GM21360 (cell line): Measurements from ENCODE around the gene NDUFB3.
"Not testable (repeated sequence)": the region's sequence is repeated elsewhere in the genome, so short reads cannot be mapped to it uniquely, and the experiment has no call there.

Experiments
- ATAC-seq: cut with Tn5 transposase; IDR thresholded peaks from one replicate; pipeline ENCODE4 v1.9.1; 2021; ENCODE audit warnings: mild to moderate bottlenecking, moderate library complexity; ENCODE audit not compliant: unreplicated experiment

Gene NDUFB3

GRCh38 chr2:201084863-201085262 is 13.1 kb downstream of the NDUFB3 start:
- no peak for ATAC-seq

DNA sequence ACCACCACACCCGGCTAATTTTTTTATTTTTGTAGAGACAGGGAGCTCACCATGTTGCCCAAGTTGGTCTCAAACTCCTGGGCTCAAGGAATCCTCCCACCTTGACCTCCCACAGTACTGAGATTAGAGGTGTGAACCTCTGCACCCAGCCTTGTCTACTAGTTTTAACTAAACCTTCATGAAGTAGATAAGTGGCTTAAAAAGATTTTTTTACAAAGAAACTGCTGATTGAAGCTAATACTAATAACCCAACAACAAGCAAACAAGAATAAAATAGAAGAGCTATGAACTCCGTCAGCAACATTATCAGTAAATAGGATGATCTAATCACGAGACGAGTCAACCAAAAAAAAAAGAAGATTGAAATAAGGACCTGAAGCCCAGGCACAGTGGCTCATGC is 18.8 kb downstream of the NDUFB3 start:
- no peak for ATAC-seq

- no peak for ATAC-seq
These were observed 21.8 kb downstream of the NDUFB3 start for GRCh38 chr2:201093573-201093972.

- ATAC-seq = no peak
These were observed 28.7 kb downstream of the NDUFB3 start for GRCh38 chr2:201100497-201100896.

DNA sequence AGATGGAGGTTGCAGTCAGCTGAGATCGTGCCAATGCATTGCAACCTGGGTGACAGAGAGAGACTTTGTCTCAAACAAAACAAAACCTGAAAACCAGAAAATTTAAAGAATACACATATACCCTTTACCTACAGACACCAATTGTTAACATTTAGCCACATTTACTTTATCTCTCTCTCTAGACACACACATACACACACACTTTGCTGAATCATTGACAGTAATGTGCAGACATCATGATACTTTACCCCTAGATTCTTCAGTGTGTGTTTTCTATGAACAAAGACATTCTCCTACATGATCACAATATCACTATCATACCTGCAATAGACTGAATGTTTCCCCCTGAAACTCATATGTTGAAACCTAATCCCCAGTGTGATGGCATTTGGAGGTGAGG is 34.0 kb downstream of the NDUFB3 start:
- ATAC-seq = no peak

DNA sequence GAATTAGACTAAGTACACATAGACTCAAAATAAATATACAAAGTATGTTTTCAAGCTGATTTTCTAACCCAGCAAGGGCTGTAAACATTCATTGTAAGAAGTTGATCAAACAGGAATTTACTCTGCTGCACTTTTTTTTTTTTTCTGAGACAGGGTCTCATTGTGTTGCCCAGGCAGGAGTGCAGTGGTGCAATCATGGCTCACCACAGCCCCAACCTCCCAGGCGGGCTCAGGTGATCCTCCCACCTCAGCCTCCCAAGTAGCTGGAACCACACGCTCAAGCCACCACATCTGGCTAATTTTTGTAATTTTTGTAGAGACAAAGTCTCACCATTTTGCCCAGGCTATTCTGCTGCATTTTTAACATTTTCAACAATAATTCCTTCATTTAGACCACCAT is 35.8 kb downstream of the NDUFB3 start:
- ATAC-seq = no peak

DNA sequence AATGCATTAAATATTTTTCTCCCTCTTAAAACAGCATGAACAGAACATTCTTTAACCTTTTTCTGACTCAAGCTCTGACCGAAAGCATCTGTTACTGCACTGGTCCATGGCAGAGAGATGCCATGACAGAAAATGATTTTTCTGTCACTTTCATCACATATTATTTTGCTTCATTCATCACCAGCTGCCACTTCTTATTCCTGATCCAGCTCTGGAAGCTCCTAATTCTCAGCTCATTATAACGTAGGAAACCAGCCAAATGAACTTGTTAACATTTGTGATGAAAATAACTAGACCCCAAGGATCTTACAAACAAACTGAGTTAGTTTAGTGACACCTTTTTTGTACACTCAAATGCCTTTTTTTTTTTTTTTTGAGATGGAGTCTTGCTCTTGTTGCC is 36.5 kb downstream of the NDUFB3 start:
- no peak for ATAC-seq

DNA sequence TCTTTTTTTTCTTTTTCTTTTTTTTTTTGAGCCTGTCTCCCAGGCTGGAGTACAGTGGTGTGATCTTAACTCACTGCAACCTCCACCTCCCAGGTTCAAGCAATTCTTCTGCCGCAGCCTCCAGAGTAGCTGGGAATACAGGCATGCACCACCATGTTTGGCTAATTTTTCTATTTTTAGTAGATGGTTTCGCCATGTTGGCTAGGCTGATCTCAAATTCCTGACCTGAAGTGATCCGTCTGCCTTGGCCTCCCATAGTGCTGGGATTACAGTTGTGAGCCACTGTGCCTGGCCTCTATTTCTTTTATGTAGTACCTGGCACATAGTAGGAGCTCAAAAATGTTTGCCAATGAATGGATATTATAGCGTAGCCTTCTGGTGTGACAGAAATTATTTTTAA is 37.4 kb downstream of the NDUFB3 start:
- ATAC-seq = no peak

DNA sequence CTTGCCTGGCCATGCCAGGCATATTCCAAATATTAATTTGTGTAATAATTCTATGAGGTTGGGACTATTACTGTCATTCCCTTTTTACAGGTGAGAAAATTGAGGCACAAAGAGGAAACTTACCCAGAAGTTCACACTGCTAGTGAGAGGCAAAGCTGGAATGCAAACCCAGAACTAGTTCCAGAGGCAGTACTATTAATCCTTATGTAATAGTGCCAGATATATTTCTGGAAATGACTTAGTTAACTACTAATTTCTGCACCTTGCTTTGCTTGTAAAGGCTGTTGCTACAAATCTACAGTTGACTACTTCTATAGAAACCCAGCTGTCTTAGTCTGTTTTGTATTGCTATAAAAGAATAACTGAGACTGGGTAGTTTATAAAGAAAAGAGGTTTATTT is 38.8 kb downstream of the NDUFB3 start:
- ATAC-seq = no peak

GRCh38 chr2:201111096-201111495 is 39.3 kb downstream of the NDUFB3 start:
- no peak for ATAC-seq

DNA sequence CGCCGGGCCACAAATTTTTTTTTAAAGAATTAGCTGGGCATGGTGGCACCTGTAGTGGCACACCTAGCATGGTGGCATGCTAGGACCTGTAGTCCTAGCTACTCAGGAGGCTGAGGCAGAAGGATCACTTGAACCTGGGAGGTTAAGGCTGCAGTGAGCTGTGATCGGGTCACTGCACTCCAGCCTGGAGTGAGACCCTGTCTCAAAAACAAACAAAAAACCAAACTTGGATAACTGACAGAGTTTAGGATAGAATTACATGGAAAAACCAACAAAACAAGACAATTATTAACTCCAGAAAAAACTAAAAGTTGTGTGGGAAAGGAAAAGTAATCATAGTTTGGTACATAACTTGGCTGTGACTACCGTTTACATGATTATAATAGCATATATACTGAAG is 42.5 kb downstream of the NDUFB3 start:
- ATAC-seq = no peak

GRCh38 chr2:201114846-201115245 is 43.0 kb downstream of the NDUFB3 start:
- ATAC-seq = no peak

- ATAC-seq = peak; percentile 32
These were observed 44.5 kb downstream of the NDUFB3 start, which contains the start of gene CFLAR for GRCh38 chr2:201116115-201116958. TSS of gene CFLAR (plus strand) at chr2:201116164. CDS start at chr2:201129866, 13,702 bp downstream.

GRCh38 chr2:201116959-201117734 is 45.3 kb downstream of the NDUFB3 start:
- ATAC-seq = peak; percentile 24

DNA sequence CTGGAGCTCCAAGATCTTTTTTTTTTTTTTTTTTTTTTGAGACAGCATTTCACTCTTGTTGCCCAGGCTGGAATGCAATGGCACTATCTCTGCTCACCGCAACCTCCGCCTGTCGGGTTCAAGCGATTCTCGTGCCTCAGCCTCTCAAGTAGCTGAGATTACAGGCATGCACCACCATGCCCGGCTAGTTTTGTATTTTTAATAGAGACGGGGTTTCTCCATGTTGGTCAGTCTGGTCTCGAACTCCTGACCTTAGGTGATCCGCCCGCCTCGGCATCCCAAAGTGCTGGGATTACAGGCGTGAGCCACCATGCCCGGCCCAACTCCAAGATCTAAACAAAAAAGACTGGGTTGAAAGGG is 45.9 kb downstream of the NDUFB3 start:
- not testable (repeated sequence) for ATAC-seq

DNA sequence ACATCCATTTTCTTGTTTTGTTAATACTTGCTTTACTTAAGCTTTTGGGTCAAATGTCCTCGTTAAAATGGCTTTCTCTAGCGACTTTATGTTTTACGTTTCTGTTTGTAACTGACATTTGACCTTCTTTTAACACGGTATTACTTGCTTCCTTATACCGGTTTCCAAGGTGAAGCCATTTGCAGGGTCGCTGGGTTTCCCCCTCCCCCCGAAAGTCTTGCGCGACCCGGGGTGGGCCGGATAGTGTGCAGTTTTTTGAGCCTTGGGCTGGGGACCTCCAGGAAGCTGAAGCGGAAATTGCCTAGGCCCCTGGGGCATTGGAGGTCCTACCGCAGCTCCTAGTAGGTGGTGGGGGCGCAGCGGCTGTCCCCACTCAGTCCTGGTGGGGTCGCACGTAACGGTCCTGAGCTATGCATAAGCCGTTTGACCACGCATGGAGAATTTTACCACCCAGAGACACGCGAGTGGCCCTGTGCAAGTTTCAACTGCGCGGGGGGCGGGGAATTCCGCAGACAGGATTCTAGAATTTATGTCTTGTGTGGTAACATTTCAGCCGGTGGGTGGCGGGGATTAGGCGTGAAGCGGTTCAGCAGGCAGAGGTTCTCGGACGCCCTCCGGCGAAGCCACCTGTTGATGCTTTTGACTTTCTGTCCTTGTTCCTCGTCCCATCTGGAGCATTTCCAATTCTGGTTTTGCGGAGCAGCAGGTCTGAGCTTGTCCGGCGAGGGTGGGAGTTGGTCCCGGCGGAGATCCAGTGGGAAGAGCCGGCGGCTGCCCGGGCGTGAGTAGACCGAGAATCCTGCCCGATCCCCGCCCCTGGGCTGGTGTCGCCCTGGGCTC is 46.5 kb downstream of the NDUFB3 start:
- peak; percentile 37 for ATAC-seq

GRCh38 chr2:201118961-201119854 is 47.4 kb downstream of the NDUFB3 start:
- ATAC-seq = no peak

GRCh38 chr2:201122276-201122675 is 50.5 kb downstream of the NDUFB3 start:
- no peak for ATAC-seq

DNA sequence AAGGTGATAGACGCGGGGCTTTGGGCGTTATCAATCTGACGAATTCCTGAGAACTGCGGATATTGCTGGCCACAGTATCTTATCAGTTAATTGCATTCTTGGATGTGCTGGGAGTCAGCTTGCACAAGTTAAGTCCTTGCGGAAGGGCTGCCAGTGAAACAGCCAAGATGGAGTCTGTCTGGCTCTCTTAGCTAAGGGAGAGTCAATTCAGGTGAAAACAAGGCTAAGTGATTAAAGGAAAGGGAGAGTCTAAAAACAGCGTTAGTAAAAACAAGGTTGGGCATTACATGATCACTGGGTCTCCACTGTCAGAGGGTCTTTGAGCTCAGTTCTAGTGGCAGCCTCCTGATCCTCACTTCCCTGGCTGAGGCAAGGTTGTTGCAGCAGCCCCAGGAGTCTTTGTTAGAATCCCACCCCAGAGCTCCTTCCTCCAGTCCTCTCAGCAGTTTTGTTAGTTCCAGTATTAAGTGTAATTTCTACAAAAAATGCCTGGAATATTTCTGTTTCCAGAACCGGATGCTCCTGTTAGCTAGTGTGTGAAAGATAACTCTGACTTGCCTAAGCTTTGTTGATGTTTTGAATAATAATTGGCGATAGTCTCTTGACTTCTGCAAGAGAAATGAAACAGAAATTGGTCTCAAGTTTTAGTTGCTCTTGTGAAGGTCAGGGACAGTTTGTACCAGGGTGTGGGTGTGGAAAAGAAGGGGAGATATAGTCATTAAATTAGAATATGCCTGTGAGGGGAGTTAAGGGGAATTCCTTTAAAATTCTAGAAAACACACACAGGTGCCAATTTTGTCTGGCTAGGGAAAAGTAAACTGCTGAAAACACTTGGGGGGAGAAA is 54.7 kb downstream of the NDUFB3 start:
- peak; percentile 25 for ATAC-seq
